BLaER1 treated with 17β-estradiol and CSF1 and Interleukin-3, amounts not matched to agents 10 nM and 100 nM (cell line): Measurements from ENCODE around the gene FNDC3B.

ENCODE experiments used
- H3K27ac ChIP-seq, 11 experiments: shearing (Covaris generic); formaldehyde crosslinking; 2 replicates each; pipeline ENCODE4 v1.8.1; 2022
- H3K27me3 ChIP-seq, 11 experiments: shearing (Covaris generic); formaldehyde crosslinking; 2 replicates each; pipeline ENCODE4 v1.8.1; 2022
- H3K36me3 ChIP-seq, 11 experiments: shearing (Covaris generic); formaldehyde crosslinking; 2 replicates each; pipeline ENCODE4 v1.8.1; 2022
- H3K4me1 ChIP-seq, 10 experiments: shearing (Covaris generic); formaldehyde crosslinking; 2 replicates each; pipeline ENCODE4 v1.8.1; 2022
- H3K4me2 ChIP-seq, 11 experiments: shearing (Covaris generic); formaldehyde crosslinking; 2 replicates each; pipeline ENCODE4 v1.8.1; 2022
- H3K4me3 ChIP-seq, 10 experiments: shearing (Covaris generic); formaldehyde crosslinking; 2 replicates each; pipeline ENCODE4 v1.8.1; 2022
- H3K9ac ChIP-seq, 11 experiments: shearing (Covaris generic); formaldehyde crosslinking; 2 replicates each; pipeline ENCODE4 v1.8.1; 2022
- H3K9me3 ChIP-seq, 11 experiments: shearing (Covaris generic); formaldehyde crosslinking; replicated peaks in 1 of 11; 2 replicates each; pipeline ENCODE4 v1.8.1; 2022
- H4K20me1 ChIP-seq, 11 experiments: shearing (Covaris generic); formaldehyde crosslinking; 2 replicates each; pipeline ENCODE4 v1.8.1; 2022
- Cebpa-rat ChIP-seq, 11 experiments: shearing (Covaris generic); IDR thresholded peaks; 2 replicates each; pipeline ENCODE4 v1.8.1; 2022

The FNDC3B gene

DNA sequence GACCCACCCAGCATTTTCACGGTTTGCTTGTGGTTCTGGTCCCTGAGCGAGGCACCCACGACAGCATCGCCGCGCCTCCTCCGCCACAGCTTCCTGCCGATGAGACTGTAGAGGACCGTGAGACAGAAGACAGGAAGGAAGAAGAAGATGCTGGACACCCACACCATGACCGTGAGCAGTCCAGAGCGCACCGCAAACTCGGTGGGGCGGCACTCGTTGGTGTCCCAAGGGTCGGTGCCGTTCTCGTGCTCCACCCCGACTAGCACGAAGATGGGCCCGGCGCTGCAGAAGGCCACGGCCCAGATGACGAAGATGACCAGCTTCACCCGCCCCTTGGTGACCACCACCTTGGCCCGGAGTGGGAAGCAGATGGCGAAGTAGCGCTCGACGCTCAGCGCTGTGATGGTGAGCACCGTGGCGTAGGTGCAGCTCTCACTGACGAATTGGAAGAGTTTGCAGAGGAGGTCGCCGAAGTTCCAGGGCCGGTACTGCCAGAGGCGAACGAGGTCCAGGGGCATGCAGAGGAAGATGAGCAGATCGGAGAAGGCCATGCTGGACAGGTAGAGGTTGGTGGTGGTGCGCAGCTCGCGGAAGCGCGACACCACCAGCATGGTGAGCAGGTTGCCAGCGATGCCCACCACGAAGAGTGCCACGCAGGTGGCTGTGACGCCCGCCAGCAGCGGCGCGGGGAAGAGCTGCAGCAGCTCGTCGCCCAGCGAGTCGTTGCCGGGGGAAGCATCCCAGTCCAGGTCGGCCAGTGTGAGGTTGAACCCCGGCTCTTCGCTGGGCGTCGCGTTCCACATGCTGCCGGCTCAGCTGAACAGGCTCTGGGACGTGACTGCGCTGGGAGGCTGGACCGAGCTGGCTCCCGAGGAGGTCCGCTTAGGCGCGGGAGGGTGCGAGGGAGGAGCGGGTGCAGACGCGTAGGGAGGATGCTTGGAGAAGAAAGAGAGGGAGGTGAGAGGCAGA lies 408.5 kb downstream of the FNDC3B start, which contains the start of gene GHSR:
Gene GHSR (minus strand): TSS at position 846 of the 969 bp plus-strand sequence. CDS start 43 bp downstream, at position 803.
- no peak within 1 kb of the TSS for H3K4me3 ChIP-seq
- peaks cover 26 to 32% (median 29%) of the 10 kb centered on the region in 11 experiments for H3K9me3 ChIP-seq
- no peak within 1 kb of the TSS for H3K4me2 ChIP-seq
- no peaks in the 10 kb centered on the region for H3K36me3 ChIP-seq
- no peaks in the 10 kb centered on the region for H3K27me3 ChIP-seq
- H3K4me1 ChIP-seq = no peaks in the 10 kb centered on the region
- H3K9ac ChIP-seq = no peak within 1 kb of the TSS
- no peak for TF ChIP-seq Cebpa-rat (IDR thresholded peaks at IDR 0.05)
- no peak within 1 kb of the TSS for H3K27ac ChIP-seq
- no peaks in the 10 kb centered on the region for H4K20me1 ChIP-seq

GRCh38 chr3:172448661-172449465 lies 409.5 kb downstream of the FNDC3B start:
- Histone ChIP-seq H3K4me1 (no peaks in the 10 kb centered on the region), H3K9me3 (peaks cover 26 to 32% (median 29%) of the 10 kb centered on the region in 11 experiments), H3K4me3 (no peak overlapping the region), H3K4me2 (no peak overlapping the region), H3K36me3 (no peaks in the 10 kb centered on the region), H4K20me1 (no peaks in the 10 kb centered on the region), H3K27ac (no peak overlapping the region), H3K27me3 (no peaks in the 10 kb centered on the region), H3K9ac (no peak overlapping the region)
- no peak for TF ChIP-seq Cebpa-rat (IDR thresholded peaks at IDR 0.05)

- Histone ChIP-seq H3K36me3 (no peaks in the 10 kb centered on the region), H3K4me3 (no peak overlapping the region), H3K4me2 (no peak overlapping the region), H3K27me3 (no peaks in the 10 kb centered on the region), H4K20me1 (no peaks in the 10 kb centered on the region), H3K27ac (no peak overlapping the region), H3K9ac (no peak overlapping the region), H3K4me1 (no peaks in the 10 kb centered on the region), H3K9me3 (peaks cover 26 to 32% (median 29%) of the 10 kb centered on the region in 11 experiments)
- TF ChIP-seq Cebpa-rat (IDR thresholded peaks at IDR 0.05) = no peak
These were observed 410.2 kb downstream of the FNDC3B start for GRCh38 chr3:172449466-172450149.
